CD4-positive, alpha-beta T cell (primary cell): ENCODE results near the gene THADA. TPM values are rescaled to one million over a fixed set of nuclear protein-coding genes. Genes with fewer than 3 reads are reported as not detected.

Experiments used
- ATAC-seq: fragments of 200-7000 bp; cut with Tn5 transposase; one replicate; pipeline ENCODE4 v1.10.0; 2022; ENCODE audit warnings: mild to moderate bottlenecking; ENCODE audit not compliant: poor library complexity
- CTCF ChIA-PET: fragments of 350-600 bp; sonication (Branson Sonifier 250); formaldehyde crosslinking; loops from one replicate; lab custom pipeline; 2021; ENCODE audit warnings: antibody characterized with exemption, inconsistent platforms; lab: Charles Lee
- POLR2A ChIA-PET: fragments of 350-600 bp; sonication (Branson Sonifier 250); formaldehyde crosslinking; loops from one replicate; lab custom pipeline; 2021; ENCODE audit warnings: antibody characterized with exemption, inconsistent platforms; lab: Charles Lee
- DNase-seq, 14 experiments: peaks; one replicate each; pipeline ENCODE4 v3.0.0-alpha.2; 2013 to 2020; ENCODE audit warnings: mixed read lengths in 2 of 14
- H3K27ac ChIP-seq, 2 donors: one replicate each; pipeline versions ENCODE4 v1.5.1 to v1.7.0; 2013; ENCODE audit warnings: low read length in 2 of 2, low read depth in 1 of 2, mild to moderate bottlenecking in 1 of 2
- H3K27me3 ChIP-seq, 2 experiments: 1 replicate in 1 of 2; 2 replicates in 1 of 2; pipeline versions ENCODE4 v1.6.1 to v1.7.0; 2013; ENCODE audit warnings: low read length in 2 of 2, control low read depth in 1 of 2, mild to moderate bottlenecking in 1 of 2, moderate library complexity in 1 of 2; ENCODE audit not compliant: insufficient read depth in 2 of 2, control insufficient read depth in 1 of 2
- H3K36me3 ChIP-seq: one replicate; pipeline ENCODE4 v1.6.1; 2013; ENCODE audit warnings: low read length, control low read depth; ENCODE audit not compliant: insufficient read depth
- H3K4me1 ChIP-seq: one replicate; pipeline ENCODE4 v1.6.1; 2013; ENCODE audit warnings: low read length, control low read depth; ENCODE audit not compliant: insufficient read depth
- H3K4me3 ChIP-seq: one replicate; pipeline ENCODE4 v1.5.1; 2013; ENCODE audit warnings: mild to moderate bottlenecking, low read length, moderate library complexity
- H3K9me3 ChIP-seq, 2 experiments: 1 replicate in 1 of 2; 2 replicates in 1 of 2; pipeline versions ENCODE4 v1.6.1 to v1.7.0; 2013; ENCODE audit warnings: low read length in 2 of 2, mild to moderate bottlenecking in 2 of 2, control low read depth in 1 of 2, moderate library complexity in 1 of 2; ENCODE audit not compliant: control insufficient read depth in 1 of 2, insufficient read depth in 1 of 2
- H3K27ac Mint-ChIP-seq: one replicate; pipeline ENCODE4 v1.8.0; 2020; ENCODE audit warnings: mixed read lengths
- H3K27me3 Mint-ChIP-seq: one replicate; pipeline ENCODE4 v1.8.0; 2021; ENCODE audit warnings: mixed read lengths
- H3K36me3 Mint-ChIP-seq: one replicate; pipeline ENCODE4 v1.8.0; 2021; ENCODE audit warnings: low read depth, mixed read lengths
- H3K4me1 Mint-ChIP-seq: one replicate; pipeline ENCODE4 v1.8.0; 2021; ENCODE audit warnings: low read depth, mixed read lengths
- H3K4me3 Mint-ChIP-seq: one replicate; pipeline ENCODE4 v1.8.0; 2020; ENCODE audit warnings: mild to moderate bottlenecking, mixed read lengths
- H3K9me3 Mint-ChIP-seq: one replicate; pipeline ENCODE4 v1.8.0; 2020; ENCODE audit warnings: mixed read lengths
- intact Hi-C, 2 experiments: fragments of 100-400 bp; cut with DNase I in 1 of 2; cut with micrococcal nuclease in 1 of 2; formaldehyde crosslinking; loops; one replicate each; pipeline versions ENCODE4 v1.15.1 to v1.9.0; 2023 to 2025; cut with DNase I, micrococcal nuclease
- total RNA-seq, 174 experiments: library from RNA in 2 of 174; stranded (reverse) in 2 of 174; gene quantifications; one replicate each; pipeline ENCODE4 v1.2.3 and lab custom pipeline; 2021 to 2026
- TF ChIP-seq, protein P1 (sequence below): fragments of 200-600 bp; IDR thresholded peaks from one replicate; pipeline ENCODE4 v1.8.0; 2022; ENCODE audit warnings: antibody characterized with exemption, mild to moderate bottlenecking

THADA gene
- total RNA-seq, 2 experiments from 2014 or later = 29.3 to 32.9 TPM

DNA sequence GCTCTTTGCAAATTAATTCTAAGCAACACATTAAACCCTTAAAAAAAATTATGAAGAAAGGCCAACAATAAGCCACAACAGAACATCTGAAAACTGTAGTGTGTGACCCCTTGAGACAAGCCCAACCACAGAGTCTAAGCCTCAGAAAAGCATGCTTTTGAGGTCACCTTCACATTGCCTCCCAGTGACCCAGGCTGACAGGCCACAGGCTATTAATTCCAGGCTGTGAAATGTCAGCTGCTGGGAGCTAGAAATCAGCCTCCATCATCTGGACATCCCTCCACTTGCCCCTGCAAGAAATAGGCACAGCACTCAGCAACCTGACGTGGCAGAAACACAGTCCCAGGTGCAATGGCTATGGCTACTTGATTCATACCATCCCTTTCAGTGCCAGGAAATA lies 190.0 kb downstream of the THADA start:
- Histone ChIP-seq H3K4me1 (no peaks in the 10 kb centered on the region), H3K36me3 (no peaks in the 10 kb centered on the region), H3K9me3 (no peaks in the 10 kb centered on the region), H3K4me3 (no peak overlapping the region), H3K27me3 (no peaks in the 10 kb centered on the region), H3K27ac (no peak overlapping the region)
- intact Hi-C loops = no loop called here
- CTCF ChIA-PET = no interaction called here
- POLR2A ChIA-PET = no interaction called here
- ATAC-seq = no peak
- H3K27me3 Mint-ChIP-seq = no peaks in the 10 kb centered on the region
- DNase-seq = no peak
- H3K4me3 Mint-ChIP-seq = no peak overlapping the region
- H3K36me3 Mint-ChIP-seq = peaks cover 7% of the 10 kb centered on the region
- no peak overlapping the region for H3K27ac Mint-ChIP-seq
- no peaks in the 10 kb centered on the region for H3K9me3 Mint-ChIP-seq
- no peaks in the 10 kb centered on the region for H3K4me1 Mint-ChIP-seq
- TF ChIP-seq, protein P1, sequence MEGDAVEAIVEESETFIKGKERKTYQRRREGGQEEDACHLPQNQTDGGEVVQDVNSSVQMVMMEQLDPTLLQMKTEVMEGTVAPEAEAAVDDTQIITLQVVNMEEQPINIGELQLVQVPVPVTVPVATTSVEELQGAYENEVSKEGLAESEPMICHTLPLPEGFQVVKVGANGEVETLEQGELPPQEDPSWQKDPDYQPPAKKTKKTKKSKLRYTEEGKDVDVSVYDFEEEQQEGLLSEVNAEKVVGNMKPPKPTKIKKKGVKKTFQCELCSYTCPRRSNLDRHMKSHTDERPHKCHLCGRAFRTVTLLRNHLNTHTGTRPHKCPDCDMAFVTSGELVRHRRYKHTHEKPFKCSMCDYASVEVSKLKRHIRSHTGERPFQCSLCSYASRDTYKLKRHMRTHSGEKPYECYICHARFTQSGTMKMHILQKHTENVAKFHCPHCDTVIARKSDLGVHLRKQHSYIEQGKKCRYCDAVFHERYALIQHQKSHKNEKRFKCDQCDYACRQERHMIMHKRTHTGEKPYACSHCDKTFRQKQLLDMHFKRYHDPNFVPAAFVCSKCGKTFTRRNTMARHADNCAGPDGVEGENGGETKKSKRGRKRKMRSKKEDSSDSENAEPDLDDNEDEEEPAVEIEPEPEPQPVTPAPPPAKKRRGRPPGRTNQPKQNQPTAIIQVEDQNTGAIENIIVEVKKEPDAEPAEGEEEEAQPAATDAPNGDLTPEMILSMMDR = no peak

DNA sequence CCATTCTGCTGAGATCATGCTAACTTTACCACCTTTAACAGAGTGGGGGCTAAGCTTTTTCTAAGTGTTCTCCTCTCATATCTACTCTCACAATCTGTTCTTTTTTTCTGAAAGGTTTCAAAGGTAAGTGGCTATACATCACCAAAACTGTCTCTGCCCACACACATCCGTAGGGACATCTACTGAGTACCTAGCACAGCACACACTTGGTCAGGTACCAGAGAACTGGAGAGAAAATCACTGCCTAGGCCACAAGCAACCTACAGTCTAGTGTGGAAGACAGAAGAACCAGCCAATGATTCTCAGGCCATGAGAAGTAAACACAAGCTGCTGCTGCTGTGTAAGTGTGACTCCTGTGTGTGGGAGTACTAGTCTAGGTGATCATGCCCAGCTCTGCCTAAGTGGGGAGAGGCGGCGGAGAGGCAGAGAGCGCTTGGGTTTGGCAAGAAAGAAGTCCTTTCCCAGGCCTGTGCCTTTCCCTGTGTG lies 193.3 kb downstream of the THADA start:
- no peaks in the 10 kb centered on the region for H3K4me1 ChIP-seq
- Mint-ChIP-seq H3K27me3 (no peaks in the 10 kb centered on the region), H3K9me3 (no peaks in the 10 kb centered on the region), H3K36me3 (peaks cover 26% of the 10 kb centered on the region), H3K27ac (no peak overlapping the region), H3K4me3 (no peak overlapping the region), H3K4me1 (no peaks in the 10 kb centered on the region)
- no peak overlapping the region for H3K4me3 ChIP-seq
- TF ChIP-seq, protein P1 = no peak
- ATAC-seq (no peak), DNase-seq (no peak)
- peaks cover 9% of the 10 kb centered on the region for H3K36me3 ChIP-seq
- no peak overlapping the region for H3K27ac ChIP-seq
- CTCF ChIA-PET = no interaction called here
- intact Hi-C loops = no loop called here
- POLR2A ChIA-PET = no interaction called here
- no peaks in the 10 kb centered on the region for H3K27me3 ChIP-seq
- H3K9me3 ChIP-seq = no peaks in the 10 kb centered on the region

DNA sequence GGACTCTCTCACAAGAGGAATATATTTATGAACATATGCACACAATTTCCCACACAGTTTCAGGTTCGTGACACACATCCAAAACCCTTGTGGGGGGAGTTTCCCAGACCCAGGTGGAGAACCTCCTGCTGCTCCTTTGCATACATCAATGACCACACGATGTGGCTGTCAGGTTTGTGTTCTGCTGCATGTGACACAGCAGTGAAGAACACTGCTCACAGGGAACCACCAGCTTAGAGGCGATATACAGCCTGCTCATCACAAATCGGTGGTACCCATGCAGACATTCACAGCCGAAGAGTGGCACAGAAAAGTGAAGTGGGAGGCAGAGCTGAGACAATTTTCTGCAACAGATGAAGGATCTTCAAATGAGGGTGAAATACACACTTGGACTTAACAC lies 193.8 kb downstream of the THADA start:
- DNase-seq (peak in 1 of 14 experiments; percentile 12), ATAC-seq (no peak)
- no peaks in the 10 kb centered on the region for H3K4me1 ChIP-seq
- H3K4me1 Mint-ChIP-seq = no peaks in the 10 kb centered on the region
- peaks cover 14% of the 10 kb centered on the region for H3K36me3 ChIP-seq
- peaks cover 30% of the 10 kb centered on the region for H3K36me3 Mint-ChIP-seq
- TF ChIP-seq, protein P1 = no peak
- no peak overlapping the region for H3K4me3 ChIP-seq
- no peak overlapping the region for H3K27ac Mint-ChIP-seq
- CTCF ChIA-PET = no interaction called here
- POLR2A ChIA-PET = no interaction called here
- no peak overlapping the region for H3K27ac ChIP-seq
- no peaks in the 10 kb centered on the region for H3K27me3 Mint-ChIP-seq
- no peaks in the 10 kb centered on the region for H3K27me3 ChIP-seq
- H3K9me3 ChIP-seq = no peaks in the 10 kb centered on the region
- no peak overlapping the region for H3K4me3 Mint-ChIP-seq
- intact Hi-C loops = no loop called here
- no peaks in the 10 kb centered on the region for H3K9me3 Mint-ChIP-seq
